Aorta (tissue), 5 donors: ENCODE results near the gene CAMSAP3. TPM values are rescaled to one million over a fixed set of nuclear protein-coding genes. Genes with fewer than 3 reads are reported as not detected.

Experiments used
- ATAC-seq: fragments of 200-7000 bp; cut with Tn5 transposase; one replicate; pipeline ENCODE4 v1.9.1; 2022; ENCODE audit warnings: moderate library complexity; ENCODE audit not compliant: low FRiP score
- DNase-seq, 2 donors: peaks; one replicate each; pipeline ENCODE4 v3.0.0-alpha.2; 2020
- H3K27ac ChIP-seq, 2 donors: one replicate each; pipeline ENCODE4 v1.5.1; 2013; ENCODE audit warnings: low read length in 2 of 2, mild to moderate bottlenecking in 2 of 2, moderate library complexity in 2 of 2, control low read depth in 1 of 2, inconsistent platforms in 1 of 2, low read depth in 1 of 2
- H3K27me3 ChIP-seq, 2 donors: one replicate each; pipeline ENCODE4 v1.6.1; 2013; ENCODE audit warnings: control low read depth in 1 of 2, low read length in 1 of 2, mild to moderate bottlenecking in 1 of 2, moderate library complexity in 1 of 2; ENCODE audit not compliant: insufficient read depth in 2 of 2, control insufficient read depth in 1 of 2
- H3K36me3 ChIP-seq, 2 donors: one replicate each; pipeline ENCODE4 v1.6.1; 2013; ENCODE audit warnings: control low read depth in 1 of 2, low read length in 1 of 2, mild to moderate bottlenecking in 1 of 2; ENCODE audit not compliant: insufficient read depth in 2 of 2, control insufficient read depth in 1 of 2
- H3K4me1 ChIP-seq, 2 donors: one replicate each; pipeline ENCODE4 v1.6.1; 2013; ENCODE audit warnings: low read length in 2 of 2, control low read depth in 1 of 2, mild to moderate bottlenecking in 1 of 2, moderate library complexity in 1 of 2; ENCODE audit not compliant: insufficient read depth in 2 of 2, control insufficient read depth in 1 of 2
- H3K4me3 ChIP-seq, 2 donors: one replicate each; pipeline ENCODE4 v1.5.1; 2013; ENCODE audit warnings: low read length in 2 of 2, control low read depth in 1 of 2, mild to moderate bottlenecking in 1 of 2
- H3K9me3 ChIP-seq: one replicate; pipeline ENCODE4 v1.6.1; 2013; ENCODE audit warnings: mild to moderate bottlenecking, low read length; ENCODE audit not compliant: control insufficient read depth
- WGBS, 2 donors: extraction: QIAGEN DNeasy Blood & Tissue Kit; methylation state at CpG; one replicate each; pipeline ENCODE4 v1.1.7; 2013; 5-methylcytosine and 5-hydroxymethylcytosine counted together
- intact Hi-C, 2 donors: fragments of 100-400 bp; cut with DNase I; formaldehyde crosslinking; loops; one replicate each; pipeline versions ENCODE4 v1.14.2 to v1.15.0; 2022
- long read RNA-seq, 2 donors: library from polyadenylated mRNA; unstranded; transcript quantifications; one replicate each; pipeline ENCODE4 v2.0.0, GENCODE V29; 2020 to 2021
- polyA plus RNA-seq, 2 donors: library from polyadenylated mRNA; stranded (reverse); fragments of 200-250 nt; gene quantifications; one replicate each; pipeline ENCODE4 v1.2.3, GENCODE V29; 2013
- total RNA-seq, 2 donors: library from RNA; stranded (reverse); fragmentation: NEBNext Ultra II Directional; extraction: Animal tissue kit (Norgen Biotek cat#: 25700); gene quantifications; one replicate each; pipeline ENCODE4 v1.2.1, GENCODE V29; 2021
- donor health status: healthy with polysubstance abuse.
- donor health status: Bipolar disorder and iron deficiency.
- donor health status: DM: no; HTN: no; CAD: no.
- donor health status: DM: no; HTN: no; CAD: no.
- donor health status: DM: yes; HTN: yes; CAD: no.

CAMSAP3 gene, protein sequence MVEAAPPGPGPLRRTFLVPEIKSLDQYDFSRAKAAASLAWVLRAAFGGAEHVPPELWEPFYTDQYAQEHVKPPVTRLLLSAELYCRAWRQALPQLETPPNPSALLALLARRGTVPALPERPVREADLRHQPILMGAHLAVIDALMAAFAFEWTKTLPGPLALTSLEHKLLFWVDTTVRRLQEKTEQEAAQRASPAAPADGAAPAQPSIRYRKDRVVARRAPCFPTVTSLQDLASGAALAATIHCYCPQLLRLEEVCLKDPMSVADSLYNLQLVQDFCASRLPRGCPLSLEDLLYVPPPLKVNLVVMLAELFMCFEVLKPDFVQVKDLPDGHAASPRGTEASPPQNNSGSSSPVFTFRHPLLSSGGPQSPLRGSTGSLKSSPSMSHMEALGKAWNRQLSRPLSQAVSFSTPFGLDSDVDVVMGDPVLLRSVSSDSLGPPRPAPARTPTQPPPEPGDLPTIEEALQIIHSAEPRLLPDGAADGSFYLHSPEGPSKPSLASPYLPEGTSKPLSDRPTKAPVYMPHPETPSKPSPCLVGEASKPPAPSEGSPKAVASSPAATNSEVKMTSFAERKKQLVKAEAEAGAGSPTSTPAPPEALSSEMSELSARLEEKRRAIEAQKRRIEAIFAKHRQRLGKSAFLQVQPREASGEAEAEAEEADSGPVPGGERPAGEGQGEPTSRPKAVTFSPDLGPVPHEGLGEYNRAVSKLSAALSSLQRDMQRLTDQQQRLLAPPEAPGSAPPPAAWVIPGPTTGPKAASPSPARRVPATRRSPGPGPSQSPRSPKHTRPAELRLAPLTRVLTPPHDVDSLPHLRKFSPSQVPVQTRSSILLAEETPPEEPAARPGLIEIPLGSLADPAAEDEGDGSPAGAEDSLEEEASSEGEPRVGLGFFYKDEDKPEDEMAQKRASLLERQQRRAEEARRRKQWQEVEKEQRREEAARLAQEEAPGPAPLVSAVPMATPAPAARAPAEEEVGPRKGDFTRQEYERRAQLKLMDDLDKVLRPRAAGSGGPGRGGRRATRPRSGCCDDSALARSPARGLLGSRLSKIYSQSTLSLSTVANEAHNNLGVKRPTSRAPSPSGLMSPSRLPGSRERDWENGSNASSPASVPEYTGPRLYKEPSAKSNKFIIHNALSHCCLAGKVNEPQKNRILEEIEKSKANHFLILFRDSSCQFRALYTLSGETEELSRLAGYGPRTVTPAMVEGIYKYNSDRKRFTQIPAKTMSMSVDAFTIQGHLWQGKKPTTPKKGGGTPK
- total RNA-seq (not detected), polyA plus RNA-seq (1 to 10 TPM in 1 of 2 donors, under 1 TPM in 1; 0.05 to 5.0 TPM)
- long read RNA-seq, donor 1: 0 reads
- long read RNA-seq, donor 2, partial matches to known transcripts: 0 of 1 reads
- long read RNA-seq, donor 2, other reads (novel, unspliced or antisense): 1 of 1 reads

- no peak for ATAC-seq
- Histone ChIP-seq H3K4me3 (peak within 1 kb of the TSS; percentile 22 to 47), H3K27ac (no peak within 1 kb of the TSS), H3K36me3 (no peaks in the 10 kb centered on the region), H3K27me3 (no peaks in the 10 kb centered on the region), H3K9me3 (no peaks in the 10 kb centered on the region), H3K4me1 (no peaks in the 10 kb centered on the region)
- intact Hi-C loops: no loop called here
- no peak for DNase-seq
- WGBS, 2 donors: 1 to 2% methylated on average over 39 to 78 of the region's 78 CpGs
These were observed at the start of gene CAMSAP3 for GRCh38 chr19:7595466-7596133. Gene CAMSAP3, plus strand, starts transcription at chr19:7595863. Its CDS starts 140 bp downstream, at chr19:7596003.

DNA sequence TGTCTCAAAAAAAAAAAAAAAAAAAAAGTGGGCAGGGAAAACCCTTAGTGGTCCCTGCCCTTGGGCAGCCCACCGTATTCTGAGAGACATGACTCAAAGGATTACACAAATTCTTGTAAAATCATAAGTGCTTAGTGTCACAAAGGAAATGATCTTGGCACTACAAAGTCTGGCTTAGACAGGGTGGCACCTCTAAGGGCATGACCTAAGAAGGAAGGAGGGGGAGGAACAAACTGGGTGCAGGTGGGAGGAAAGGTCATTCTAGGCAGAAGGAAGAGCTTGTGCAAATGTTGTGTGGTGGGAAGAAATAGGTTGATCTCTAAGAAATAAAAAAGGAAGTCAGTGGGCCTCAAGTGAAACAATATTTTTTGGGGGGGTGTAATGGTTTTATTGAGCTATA is 49.8 kb upstream of the CAMSAP3 start:
- intact Hi-C loops: no loop called here
- H3K27me3 ChIP-seq: no peaks in the 10 kb centered on the region
- H3K4me1 ChIP-seq: no peaks in the 10 kb centered on the region
- H3K4me3 ChIP-seq: no peak overlapping the region
- DNase-seq: no peak
- WGBS, 2 donors: 63 to 76% methylated on average over 1 of the region's 1 CpG
- no peak overlapping the region for H3K27ac ChIP-seq
- no peak for ATAC-seq
- no peaks in the 10 kb centered on the region for H3K9me3 ChIP-seq
- peaks cover 0 to 1% of the 10 kb centered on the region in 2 donors for H3K36me3 ChIP-seq

DNA sequence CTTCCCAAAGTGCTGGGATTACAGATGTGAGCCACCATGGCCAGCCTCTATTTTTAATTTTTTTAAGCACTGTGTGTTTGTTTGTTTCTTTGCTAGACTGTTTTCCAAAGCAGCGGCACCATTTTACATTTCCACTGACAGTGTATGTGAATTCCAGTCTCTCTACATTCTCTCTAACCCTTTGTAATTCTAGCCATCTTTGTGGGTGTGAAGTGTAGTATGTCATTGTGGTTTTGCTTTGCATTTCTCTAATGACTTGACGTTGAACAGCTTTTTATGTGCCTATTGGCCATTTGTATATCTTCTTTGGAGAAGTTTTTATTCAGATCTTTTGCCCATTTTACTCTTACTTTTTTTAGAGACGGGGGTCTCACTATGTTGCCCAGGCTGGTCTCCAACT is 48.5 kb upstream of the CAMSAP3 start:
- intact Hi-C loops: no loop called here
- no peak overlapping the region for H3K4me3 ChIP-seq
- H3K27me3 ChIP-seq: no peaks in the 10 kb centered on the region
- H3K27ac ChIP-seq: no peak overlapping the region
- peaks cover 0 to 1% of the 10 kb centered on the region in 2 donors for H3K36me3 ChIP-seq
- no peaks in the 10 kb centered on the region for H3K4me1 ChIP-seq
- no peaks in the 10 kb centered on the region for H3K9me3 ChIP-seq
- ATAC-seq (no peak), DNase-seq (no peak)
- WGBS, 2 donors: 85 to 91% methylated on average over 3 of the region's 3 CpGs

DNA sequence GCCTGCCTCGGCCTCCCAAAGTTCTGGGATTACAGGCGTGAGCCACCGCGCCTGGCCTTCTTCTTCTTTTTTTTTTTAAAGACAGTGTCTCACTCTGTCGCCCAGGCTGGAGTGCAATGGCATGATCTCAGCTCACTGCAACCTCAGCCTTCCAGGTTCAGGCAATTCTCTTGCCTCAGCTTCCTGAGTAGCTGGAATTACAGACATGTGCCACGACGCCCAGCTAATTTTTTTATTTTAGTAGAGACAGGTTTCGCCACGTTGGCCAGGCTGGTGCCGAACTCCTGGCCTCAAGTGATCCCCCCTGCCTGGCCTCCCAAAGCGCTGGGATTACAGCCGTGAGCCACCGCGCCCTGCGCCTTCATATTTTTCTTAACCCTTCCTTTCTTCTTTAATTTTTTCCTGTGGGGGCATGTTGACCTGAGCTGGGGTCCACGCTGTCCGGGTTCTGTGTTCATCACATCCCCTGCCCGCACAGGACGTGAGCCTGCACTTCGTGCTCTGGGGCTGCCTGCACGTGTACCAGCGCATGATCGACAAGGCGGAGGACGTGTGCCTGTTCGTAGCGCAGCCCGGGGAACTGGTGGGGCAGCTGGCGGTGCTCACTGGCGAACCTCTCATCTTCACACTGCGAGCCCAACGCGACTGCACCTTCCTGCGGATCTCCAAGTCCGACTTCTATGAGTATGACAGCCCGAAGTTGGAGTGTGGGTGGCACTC is 46.1 kb upstream of the CAMSAP3 start:
- Histone ChIP-seq H3K9me3 (no peaks in the 10 kb centered on the region), H3K4me3 (no peak overlapping the region), H3K27me3 (no peaks in the 10 kb centered on the region), H3K27ac (no peak overlapping the region), H3K36me3 (no peaks in the 10 kb centered on the region), H3K4me1 (no peaks in the 10 kb centered on the region)
- intact Hi-C loops: loop anchor here in 1 of 2 donors (10.0 kb wide), 1 partner anchor 135 kb away; the partner anchor contains the start of gene TRAPPC5
- ATAC-seq: no peak
- DNase-seq: peak in 1 of 2 donors; percentile 44
- WGBS, 2 donors: 86 to 91% methylated on average over 36 of the region's 36 CpGs

- WGBS, 2 donors: 95 to 96% methylated on average over 40 to 41 of the region's 41 CpGs
- intact Hi-C loops: loop anchor here in 1 of 2 donors (10.0 kb wide), 1 partner anchor 135 kb away; the partner anchor contains the start of gene TRAPPC5
- Histone ChIP-seq H3K4me1 (no peaks in the 10 kb centered on the region), H3K27ac (no peak overlapping the region), H3K27me3 (no peaks in the 10 kb centered on the region), H3K9me3 (no peaks in the 10 kb centered on the region), H3K4me3 (no peak overlapping the region), H3K36me3 (no peaks in the 10 kb centered on the region)
- peak in 1 of 2 donors; percentile 51 for DNase-seq
- no peak for ATAC-seq
These were observed 45.4 kb upstream of the CAMSAP3 start for GRCh38 chr19:7550169-7550770.

GRCh38 chr19:7550987-7551761 is 44.5 kb upstream of the CAMSAP3 start:
- intact Hi-C loops: loop anchor here in 1 of 2 donors (10.0 kb wide), 1 partner anchor 134 kb away; the partner anchor contains the start of gene TRAPPC5
- peak; percentile 65 to 84 for DNase-seq
- H3K36me3 ChIP-seq: no peaks in the 10 kb centered on the region
- H3K9me3 ChIP-seq: no peaks in the 10 kb centered on the region
- 17 to 25% methylated on average over 43 to 51 of the region's 51 CpGs for WGBS, 2 donors
- no peaks in the 10 kb centered on the region for H3K27me3 ChIP-seq
- no peak overlapping the region for H3K4me3 ChIP-seq
- no peaks in the 10 kb centered on the region for H3K4me1 ChIP-seq
- peak; percentile 80 for ATAC-seq
- no peak overlapping the region for H3K27ac ChIP-seq

- H3K36me3 ChIP-seq: peaks cover 0 to 8% of the 10 kb centered on the region in 2 donors
These were observed 42.9 kb upstream of the CAMSAP3 start for GRCh38 chr19:7552781-7553180.

More at GRCh38 chr19:7552781-7553180, 42.9 kb upstream of the CAMSAP3 start:
- no peaks in the 10 kb centered on the region for H3K27me3 ChIP-seq
- H3K27ac ChIP-seq: no peak overlapping the region
- 93 to 97% methylated on average over 2 of the region's 2 CpGs for WGBS, 2 donors
- DNase-seq (no peak), ATAC-seq (no peak)
- no peaks in the 10 kb centered on the region for H3K4me1 ChIP-seq
- H3K9me3 ChIP-seq: no peaks in the 10 kb centered on the region
- intact Hi-C loops: loop anchor here in 1 of 2 donors (10.0 kb wide), 1 partner anchor 132 kb away; the partner anchor contains the start of gene TRAPPC5
- H3K4me3 ChIP-seq: no peak overlapping the region
